SH-SY5Y (cell line): Measurements from ENCODE around the gene RGL1.

Experiments
- GATA2 ChIP-seq: IDR thresholded peaks from 2 replicates; pipeline ENCODE4 v1.6.1; 2011; ENCODE audit warnings: mild to moderate bottlenecking, low read depth, low read length
- GATA3 ChIP-seq: IDR thresholded peaks from 2 replicates; pipeline ENCODE4 v1.6.1; 2011; ENCODE audit warnings: low read depth, mild to moderate bottlenecking, low read length, moderate library complexity

DNA sequence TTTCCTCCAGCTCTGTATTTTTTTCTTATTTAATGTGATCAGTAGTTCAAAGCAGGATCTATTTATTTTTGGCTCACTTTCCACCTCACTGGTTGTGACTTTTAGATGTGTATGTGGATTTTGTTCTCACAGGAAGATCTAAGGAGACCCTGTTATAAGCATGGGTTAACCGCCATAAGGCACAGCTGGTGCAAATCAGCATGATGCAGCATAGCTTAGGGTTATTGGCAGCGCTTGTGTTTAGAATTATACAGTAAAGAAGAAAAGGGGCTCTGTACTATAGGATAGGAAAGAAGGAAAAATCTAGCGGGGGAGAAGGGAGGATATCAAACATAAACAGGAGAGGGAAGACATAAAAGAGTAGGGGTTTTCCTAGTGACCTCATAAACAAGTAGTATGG is 26.9 kb upstream of the RGL1 start:
- no peak for TF ChIP-seq GATA2
- no peak for TF ChIP-seq GATA3
